BE2C (cell line): ENCODE measurements around the gene RSAD2.

Source experiments
- DNase-seq: peaks from one replicate; pipeline ENCODE4 v3.0.0-alpha.2; 2020
- H3K27me3 ChIP-seq: fragments of 250-450 bp; sonication (Bioruptor Pico); 2 replicates; pipeline ENCODE4 v1.5.1; 2020; ENCODE audit warnings: mild to moderate bottlenecking
- H3K36me3 ChIP-seq: fragments of 250-450 bp; sonication (Bioruptor Pico); 2 replicates; pipeline ENCODE4 v1.5.1; 2020; ENCODE audit warnings: mild to moderate bottlenecking
- H3K4me1 ChIP-seq: fragments of 250-450 bp; sonication (Bioruptor Pico); 2 replicates; pipeline ENCODE4 v1.5.1; 2020
- H3K4me3 ChIP-seq: 2 replicates; pipeline ENCODE4 v1.5.1; 2011; ENCODE audit warnings: low read depth, low read length
- H3K9me3 ChIP-seq: fragments of 250-450 bp; sonication (Bioruptor Pico); 2 replicates; pipeline ENCODE4 v1.5.1; 2020
- TF ChIP-seq, protein P1 (sequence below): IDR thresholded peaks from 2 replicates; pipeline ENCODE4 v1.5.1; 2012; ENCODE audit warnings: mild to moderate bottlenecking, low read depth, low read length

The RSAD2 gene

GRCh38 chr2:6834163-6834562, 43.4 kb upstream of the RSAD2 start:
- no peak for DNase-seq
- Histone ChIP-seq H3K9me3 (no peaks in the 10 kb centered on the region), H3K36me3 (no peaks in the 10 kb centered on the region), H3K27me3 (no peaks in the 10 kb centered on the region), H3K4me1 (no peaks in the 10 kb centered on the region), H3K4me3 (no peak overlapping the region)
- TF ChIP-seq, protein P1, sequence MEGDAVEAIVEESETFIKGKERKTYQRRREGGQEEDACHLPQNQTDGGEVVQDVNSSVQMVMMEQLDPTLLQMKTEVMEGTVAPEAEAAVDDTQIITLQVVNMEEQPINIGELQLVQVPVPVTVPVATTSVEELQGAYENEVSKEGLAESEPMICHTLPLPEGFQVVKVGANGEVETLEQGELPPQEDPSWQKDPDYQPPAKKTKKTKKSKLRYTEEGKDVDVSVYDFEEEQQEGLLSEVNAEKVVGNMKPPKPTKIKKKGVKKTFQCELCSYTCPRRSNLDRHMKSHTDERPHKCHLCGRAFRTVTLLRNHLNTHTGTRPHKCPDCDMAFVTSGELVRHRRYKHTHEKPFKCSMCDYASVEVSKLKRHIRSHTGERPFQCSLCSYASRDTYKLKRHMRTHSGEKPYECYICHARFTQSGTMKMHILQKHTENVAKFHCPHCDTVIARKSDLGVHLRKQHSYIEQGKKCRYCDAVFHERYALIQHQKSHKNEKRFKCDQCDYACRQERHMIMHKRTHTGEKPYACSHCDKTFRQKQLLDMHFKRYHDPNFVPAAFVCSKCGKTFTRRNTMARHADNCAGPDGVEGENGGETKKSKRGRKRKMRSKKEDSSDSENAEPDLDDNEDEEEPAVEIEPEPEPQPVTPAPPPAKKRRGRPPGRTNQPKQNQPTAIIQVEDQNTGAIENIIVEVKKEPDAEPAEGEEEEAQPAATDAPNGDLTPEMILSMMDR = no peak

GRCh38 chr2:6835467-6835866, 42.1 kb upstream of the RSAD2 start:
- Histone ChIP-seq H3K27me3 (no peaks in the 10 kb centered on the region), H3K4me1 (no peaks in the 10 kb centered on the region), H3K4me3 (no peak overlapping the region), H3K9me3 (no peaks in the 10 kb centered on the region; the same call in 1 of the 2 replicates), H3K36me3 (no peaks in the 10 kb centered on the region)
- TF ChIP-seq, protein P1 = no peak
- no peak for DNase-seq

- Histone ChIP-seq H3K4me1 (no peaks in the 10 kb centered on the region), H3K27me3 (no peaks in the 10 kb centered on the region), H3K4me3 (no peak overlapping the region), H3K9me3 (no peaks in the 10 kb centered on the region; the same call in 1 of the 2 replicates), H3K36me3 (no peaks in the 10 kb centered on the region)
- TF ChIP-seq, protein P1 = no peak
- DNase-seq = no peak
Measured at GRCh38 chr2:6838673-6839319, 38.8 kb upstream of the RSAD2 start.

GRCh38 chr2:6841537-6842287, 35.9 kb upstream of the RSAD2 start:
- Histone ChIP-seq H3K27me3 (no peaks in the 10 kb centered on the region), H3K4me1 (no peaks in the 10 kb centered on the region), H3K4me3 (no peak overlapping the region), H3K9me3 (peaks cover 6% of the 10 kb centered on the region), H3K36me3 (no peaks in the 10 kb centered on the region)
- TF ChIP-seq, protein P1 = no peak
- no peak for DNase-seq

- Histone ChIP-seq H3K4me3 (no peak overlapping the region), H3K4me1 (no peaks in the 10 kb centered on the region; the same call in 1 of the 2 replicates), H3K9me3 (peaks cover 6% of the 10 kb centered on the region), H3K36me3 (no peaks in the 10 kb centered on the region), H3K27me3 (no peaks in the 10 kb centered on the region)
- DNase-seq = no peak
- TF ChIP-seq, protein P1 = no peak
Measured at GRCh38 chr2:6845312-6845711, 32.3 kb upstream of the RSAD2 start.

GRCh38 chr2:6845903-6846302, 31.7 kb upstream of the RSAD2 start:
- TF ChIP-seq, protein P1 = peak; percentile 44
- peaks cover 6% of the 10 kb centered on the region for H3K9me3 ChIP-seq

More at GRCh38 chr2:6845903-6846302, 31.7 kb upstream of the RSAD2 start:
- DNase-seq = no peak
- no peaks in the 10 kb centered on the region; the same call in 1 of the 2 replicates for H3K4me1 ChIP-seq
- no peaks in the 10 kb centered on the region for H3K36me3 ChIP-seq
- H3K4me3 ChIP-seq = no peak overlapping the region
- no peaks in the 10 kb centered on the region for H3K27me3 ChIP-seq
